Measurements from ENCODE around the gene TNFAIP8L3. TPM values are rescaled to one million over a fixed set of nuclear protein-coding genes. Genes with fewer than 3 reads are reported as not detected.

TNFAIP8L3 gene
- 0.83 and 0.90 TPM in 2 replicates for total RNA-seq (2012; rRNA removed)
- 0.09 and 0.29 TPM in 2 replicates for polyA plus RNA-seq (2012; rRNA removed)
- polyA plus RNA-seq (2012; cell fraction: cytosol; rRNA removed): 0.10 and 0.39 TPM in 2 replicates
- polyA plus RNA-seq (2012; cell fraction: nucleus; rRNA removed; ENCODE audit: low replicate concordance): 0.07 TPM in 1 of 2 replicates, not detected in the other
- percentile 19 among the genes with signal in this experiment for Bru-seq, nascent RNA
- percentile 18 among the genes with signal in this experiment for BruChase-seq, experiment 1, labeled RNA remaining after a 6-hour chase
- BruChase-seq, experiment 2, labeled RNA remaining after a 2-hour chase: percentile 21 among the genes with signal in this experiment
- long read RNA-seq: 0 reads

GRCh38 chr15:51094606-51095569 is at the start of gene TNFAIP8L3:
TSS of gene TNFAIP8L3 (minus strand) at chr15:51094906. CDS start at chr15:51094595, 311 bp downstream.
- H4K5ac ChIP-seq (ENCODE audit: low read depth, low read length): no peak within 1 kb of the TSS
- peaks cover 2% of the 10 kb centered on the region for H3K4me1 ChIP-seq (ENCODE audit: control insufficient read depth, insufficient read depth, low read length)
- 1% methylated on average over 29 of the region's 98 CpGs; no CpG with 5 or more reads in 1 of the 2 experiments for WGBS, 2 experiments (ENCODE audit: extremely low coverage in 2 of 2, insufficient read length in 1 of 2)
- no peak within 1 kb of the TSS for H4K8ac ChIP-seq (ENCODE audit: low read depth in 2 of 2, low read length in 2 of 2)
- in situ Hi-C loops (cut with MboI; ENCODE audit: low sequenced_read_pairs): no loop called here
- H2BK5ac ChIP-seq (ENCODE audit: low read depth, low read length, poor library complexity, severe bottlenecking): no peak within 1 kb of the TSS
- H3K14ac ChIP-seq (replicated peaks; ENCODE audit: low read depth, low read length): no peak within 1 kb of the TSS
- no peaks in the 10 kb centered on the region for H4K20me1 ChIP-seq (ENCODE audit: insufficient read depth, low read length)
- intact Hi-C loops (cut with micrococcal nuclease): no loop called here
- ATAC-seq (ENCODE audit: low read depth) (peak; percentile 77), DNase-seq (no peak)
- CTCF ChIA-PET: no interaction called here
- no peak within 1 kb of the TSS for H3K4ac ChIP-seq (ENCODE audit: low read depth, low read length)
- peaks cover 73% of the 10 kb centered on the region for H3K27me3 ChIP-seq (ENCODE audit: control insufficient read depth, insufficient read depth, low read length)
- H3K4me2 ChIP-seq (ENCODE audit: low read depth, low read length): peak within 1 kb of the TSS; percentile 93
- H3K9me3 ChIP-seq (ENCODE audit: control insufficient read depth, insufficient read depth, low read length): no peaks in the 10 kb centered on the region
- dilution Hi-C loops (cut with HindIII; ENCODE audit: low sequenced_read_pairs, unreplicated experiment): no loop called here
- peak within 1 kb of the TSS; percentile 84 for H2AFZ ChIP-seq (replicated peaks; ENCODE audit: low read length, poor library complexity)
- H2BK20ac ChIP-seq (ENCODE audit: low read depth, low read length): no peak within 1 kb of the TSS
- POLR2A ChIA-PET (ENCODE audit: unreplicated experiment): no interaction called here
- no peak within 1 kb of the TSS for H2AK5ac ChIP-seq (ENCODE audit: low read depth, low read length)
- no peak within 1 kb of the TSS for H3K27ac ChIP-seq (ENCODE audit: insufficient read depth, low read length)
- no peak within 1 kb of the TSS for H3K56ac ChIP-seq (ENCODE audit: extremely low read depth, insufficient read depth, low read length)
- H3K36me3 ChIP-seq (ENCODE audit: control insufficient read depth, insufficient read depth, low read length): no peaks in the 10 kb centered on the region
- no peak within 1 kb of the TSS for H2BK15ac ChIP-seq (ENCODE audit: low read depth, low read length)
- no peak within 1 kb of the TSS for H4K91ac ChIP-seq (ENCODE audit: insufficient read depth, low read depth, low read length)
- no peak for TF ChIP-seq ELK1 (IDR thresholded peaks at IDR 0.05; ENCODE audit: borderline replicate concordance, low read depth, low read length)
- no peak for TF ChIP-seq MAFK (IDR thresholded peaks at IDR 0.05; ENCODE audit: low read depth, low read length)
- no peak for TF ChIP-seq POLR2A (IDR thresholded peaks at IDR 0.05; ENCODE audit: low read depth, low read length)
- no peak for TF ChIP-seq MAZ (IDR thresholded peaks at IDR 0.05; ENCODE audit: borderline replicate concordance, low read depth, low read length)
- no TSS peak for BruUV-seq (replicated peaks)
- no peak within 1 kb of the TSS for H3K23ac ChIP-seq (ENCODE audit: low read depth, low read length)
- H3K9me1 ChIP-seq (ENCODE audit: insufficient read depth, low read length): no peaks in the 10 kb centered on the region; the same call in 1 of the 2 replicates
- H2BK120ac ChIP-seq (ENCODE audit: low read depth, low read length): no peak within 1 kb of the TSS; the same call in 1 of the 2 replicates
- H3K9ac ChIP-seq (ENCODE audit: low read depth, low read length): peak within 1 kb of the TSS; percentile 48
- peak within 1 kb of the TSS; percentile 56 for H3K4me3 ChIP-seq (ENCODE audit: insufficient read depth, low read depth, low read length)
- no peaks in the 10 kb centered on the region for H3K79me1 ChIP-seq (ENCODE audit: low read depth in 1 of 2, low read length in 2 of 2)
- no peak within 1 kb of the TSS for H3K18ac ChIP-seq (ENCODE audit: low read depth, low read length)
- H2AK9ac ChIP-seq (replicated peaks; ENCODE audit: low read depth, low read length, poor library complexity): peak within 1 kb of the TSS; percentile 81
